ENCODE measurements around the gene NINL. TPM values are rescaled to one million over a fixed set of nuclear protein-coding genes. Genes with fewer than 3 reads are reported as not detected.

NINL gene
- total and polyA plus RNA-seq, 2 of the 4 experiments (the other 2 are of a cell fraction): 3.0 to 10.4 TPM

- ChIA-PET CTCF (no interaction called here), POLR2A (ENCODE audit: unreplicated experiment) (no interaction called here)
- Histone ChIP-seq H3K4ac (ENCODE audit: low read depth, low read length) (no peak overlapping the region), H2AFZ (replicated peaks; ENCODE audit: low read length, poor library complexity) (no peak overlapping the region), H3K27me3 (ENCODE audit: control insufficient read depth, insufficient read depth, low read length) (no peaks in the 10 kb centered on the region), H3K14ac (replicated peaks; ENCODE audit: low read depth, low read length) (no peak overlapping the region), H3K36me3 (ENCODE audit: control insufficient read depth, insufficient read depth, low read length) (peaks cover 28% of the 10 kb centered on the region), H3K56ac (ENCODE audit: extremely low read depth, insufficient read depth, low read length) (no peak overlapping the region), H4K8ac (ENCODE audit: low read depth in 2 of 2, low read length in 2 of 2) (no peak overlapping the region), H3K23ac (ENCODE audit: low read depth, low read length) (no peak overlapping the region), H4K5ac (ENCODE audit: low read depth, low read length) (no peak overlapping the region), H3K27ac (ENCODE audit: insufficient read depth, low read length) (no peak overlapping the region), H4K20me1 (ENCODE audit: insufficient read depth, low read length) (no peaks in the 10 kb centered on the region), H4K91ac (ENCODE audit: insufficient read depth, low read depth, low read length) (no peak overlapping the region), H2AK5ac (ENCODE audit: low read depth, low read length) (no peak overlapping the region), H3K9ac (ENCODE audit: low read depth, low read length) (no peak overlapping the region), H3K18ac (ENCODE audit: low read depth, low read length) (no peak overlapping the region), H2BK15ac (ENCODE audit: low read depth, low read length) (no peak overlapping the region), H2BK5ac (ENCODE audit: low read depth, low read length, poor library complexity, severe bottlenecking) (no peak overlapping the region), H3K9me3 (ENCODE audit: control insufficient read depth, insufficient read depth, low read length) (no peaks in the 10 kb centered on the region), H3K4me2 (ENCODE audit: low read depth, low read length) (no peak overlapping the region), H3K9me1 (ENCODE audit: insufficient read depth, low read length) (no peaks in the 10 kb centered on the region; the same call in 1 of the 2 replicates), H3K4me3 (ENCODE audit: insufficient read depth, low read depth, low read length) (no peak overlapping the region), H3K4me1 (ENCODE audit: control insufficient read depth, insufficient read depth, low read length) (no peaks in the 10 kb centered on the region), H2BK20ac (ENCODE audit: low read depth, low read length) (no peak overlapping the region), H2AK9ac (replicated peaks; ENCODE audit: low read depth, low read length, poor library complexity) (no peak overlapping the region), H2BK120ac (ENCODE audit: low read depth, low read length) (no peak overlapping the region), H3K79me1 (ENCODE audit: low read depth in 1 of 2, low read length in 2 of 2) (no peaks in the 10 kb centered on the region)
- in situ Hi-C loops (cut with MboI; ENCODE audit: low sequenced_read_pairs): no loop called here
- ATAC-seq (ENCODE audit: low read depth): no peak
- TF ChIP-seq CTCF (conservative IDR thresholded peaks at IDR 0.05; ENCODE audit: low read depth, low read length): no peak
- BruUV-seq (replicated peaks): no TSS peak
- 89% methylated on average over 6 of the region's 9 CpGs; no CpG with 5 or more reads in 1 of the 2 experiments for WGBS, 2 experiments (ENCODE audit: extremely low coverage in 2 of 2, insufficient read length in 1 of 2)
- no peak for DNase-seq
- dilution Hi-C loops (cut with HindIII; ENCODE audit: low sequenced_read_pairs, unreplicated experiment): no loop called here
- intact Hi-C loops (cut with micrococcal nuclease): no loop called here
Measured at GRCh38 chr20:25461281-25461650, 124.1 kb downstream of the NINL start.
